K562 (cell line): ENCODE data around the gene CEBPA. TPM values are rescaled to one million over a fixed set of nuclear protein-coding genes. Genes with fewer than 3 reads are reported as not detected.

Experiments used
- ATAC-seq: fragments of 200-7000 bp; cut with Tn5 transposase; 3 replicates; pipeline ENCODE4 v1.9.1; 2020; ENCODE audit warnings: moderate library complexity
- BruUV-seq: library from RNA; stranded (reverse); fragments of 400-500 nt; replicated peaks from 2 replicates; lab custom pipeline; 2021; lab: Mats Ljungman, UMichigan
- CTCF ChIA-PET: fragments of 300-600 bp; formaldehyde crosslinking; extraction: SDS; loops from one replicate; lab custom pipeline; 2021; ENCODE audit warnings: low intra/inter-chr PET ratio; lab: Yijun Ruan, JAX
- POLR2A ChIA-PET: fragments of 300-600, 350-650 bp; sonication (Branson Sonifier 250); formaldehyde crosslinking; extraction: SDS; loops from one replicate; lab custom pipeline; 2021; ENCODE audit warnings: antibody characterized with exemption, inconsistent platforms; lab: Yijun Ruan, JAX
- DNase-seq, 4 experiments: peaks; one replicate each; pipeline versions ENCODE4 v3.0.0 to v3.0.0-alpha.2; 2011 to 2018; ENCODE audit warnings: low spot score in 3 of 4, mixed read lengths in 3 of 4; ENCODE audit errors: extremely low read depth in 1 of 4
- FAIRE-seq: peaks from 2 replicates; lab custom pipeline; 2011; peaks lifted over from hg19 to GRCh38; lab: Jason Lieb, UNC
- H2AFZ ChIP-seq: 2 replicates; pipeline ENCODE4 v1.6.0; 2011; ENCODE audit warnings: low read depth, low read length, control low read depth, inconsistent platforms
- H3K27ac ChIP-seq: fragments of 200-600 bp; 3 replicates; pipeline ENCODE4 v1.8.0; 2011; ENCODE audit warnings: low read depth, mild to moderate bottlenecking, control low read depth, inconsistent platforms, low read length, moderate library complexity, mixed read lengths; ENCODE audit errors: extremely low read depth
- H3K27me3 ChIP-seq, 2 experiments: fragments of 300-600 bp in 1 of 2; 2 replicates in 1 of 2; 3 replicates in 1 of 2; pipeline versions ENCODE4 v1.6.0 to v1.8.0; 2011; ENCODE audit warnings: inconsistent platforms in 2 of 2, low read length in 2 of 2, mild to moderate bottlenecking in 1 of 2, mixed read lengths in 1 of 2, moderate library complexity in 1 of 2; ENCODE audit not compliant: control insufficient read depth in 2 of 2, insufficient read depth in 2 of 2
- H3K36me3 ChIP-seq: fragments of 300-600 bp; 3 replicates; pipeline ENCODE4 v1.8.0; 2011; ENCODE audit warnings: mild to moderate bottlenecking, low read length, inconsistent platforms; ENCODE audit not compliant: control insufficient read depth, insufficient read depth
- H3K4me1 ChIP-seq, 2 experiments: fragments of 200-600 bp in 1 of 2; replicated peaks in 1 of 2; 2 replicates in 1 of 2; 3 replicates in 1 of 2; pipeline versions ENCODE4 v1.5.1 to v1.8.0; 2011; ENCODE audit warnings: inconsistent platforms in 2 of 2, low read length in 2 of 2, mild to moderate bottlenecking in 1 of 2, mixed read lengths in 1 of 2, moderate library complexity in 1 of 2; ENCODE audit not compliant: control insufficient read depth in 2 of 2, insufficient read depth in 2 of 2
- H3K4me2 ChIP-seq: 2 replicates; pipeline ENCODE4 v1.6.1; 2011; ENCODE audit warnings: low read length, control low read depth, inconsistent platforms, mixed read lengths; ENCODE audit not compliant: insufficient read depth
- H3K4me3 ChIP-seq: fragments of 200-600 bp; sonication (generic), shearing (Covaris generic); 2 replicates; pipeline ENCODE4 v1.5.1; 2016; ENCODE audit warnings: control low read depth, inconsistent platforms
- H3K79me2 ChIP-seq: fragments of 200-600 bp; 3 replicates; pipeline ENCODE4 v1.8.0; 2011; ENCODE audit warnings: low read length, inconsistent platforms; ENCODE audit not compliant: control insufficient read depth, insufficient read depth
- H3K9ac ChIP-seq, 2 experiments: 2 replicates each; pipeline versions ENCODE4 v1.6.0 to v1.6.1; 2011; ENCODE audit warnings: low read depth in 2 of 2, low read length in 2 of 2, control low read depth in 1 of 2, inconsistent platforms in 1 of 2, mild to moderate bottlenecking in 1 of 2, mixed read lengths in 1 of 2; ENCODE audit not compliant: insufficient read depth in 1 of 2
- H3K9me1 ChIP-seq: one replicate; pipeline ENCODE4 v1.6.0; 2011; ENCODE audit warnings: inconsistent platforms, mild to moderate bottlenecking, low read length, moderate library complexity; ENCODE audit not compliant: control insufficient read depth, insufficient read depth
- H3K9me3 ChIP-seq: replicated peaks from 2 replicates; pipeline ENCODE4 v1.5.1; 2011; ENCODE audit warnings: low read depth, low read length, inconsistent platforms; ENCODE audit not compliant: control insufficient read depth, insufficient read depth
- H4K20me1 ChIP-seq: replicated peaks from 2 replicates; pipeline ENCODE4 v1.6.1; 2011; ENCODE audit warnings: low read length, inconsistent platforms, mixed read lengths; ENCODE audit not compliant: control insufficient read depth, insufficient read depth
- CEBPG ChIP-seq, 3 experiments: fragments of 200-800 bp in 1 of 3; sonication (Bioruptor generic) in 1 of 3; sonication (generic) in 1 of 3; formaldehyde crosslinking in 1 of 3; IDR thresholded peaks in 2 of 3; conservative IDR thresholded peaks in 1 of 3; 2 replicates each; pipeline versions ENCODE4 v1.6.1 to v1.8.0; 2016 to 2022; ENCODE audit warnings: missing compliant biosample characterization in 2 of 3, missing genetic modification characterization in 2 of 3, mild to moderate bottlenecking in 1 of 3, missing genetic modification reagents in 1 of 3
- STAT5A ChIP-seq: IDR thresholded peaks from 2 replicates; pipeline ENCODE4 v1.6.1; 2012; ENCODE audit warnings: low read length, inconsistent platforms, borderline replicate concordance
- WGBS: fragments of 100-300 bp; shearing (Covaris generic); methylation state at CpG from one replicate; pipeline ENCODE4 v1.1.6; 2016; ENCODE audit warnings: low coverage, mixed read lengths; ENCODE audit not compliant: insufficient coverage; ENCODE audit errors: missing lambda C conversion rate; 5-methylcytosine and 5-hydroxymethylcytosine counted together
- in situ Hi-C: fragments of 300-500 bp; cut with MboI; formaldehyde crosslinking; loops from 4 replicates; pipeline ENCODE4 v1.15.0; 2018; ENCODE audit warnings: inconsistent platforms, mixed read lengths
- intact Hi-C: fragments of 100-400 bp; cut with micrococcal nuclease; formaldehyde crosslinking; loops from 2 replicates; pipeline ENCODE4 v1.14.2; 2022
- polyA plus RNA-seq, 8 experiments: library from polyadenylated mRNA; depleted of rRNA in 4 of 8; stranded (reverse) in 5 of 8; unstranded in 3 of 8; fragments of >200 nt; fragmentation: Nextera tagmentation in 2 of 8; fragmentation: Illumina TruSeq in 1 of 8; extraction: Ambion mirVana in 2 of 8; extraction: Trizol in 1 of 8; gene quantifications; 2 replicates each; pipeline versions ENCODE4 v1.2.1 to v1.2.3, GENCODE V29; 2011 to 2014; ENCODE audit warnings: inconsistent platforms in 1 of 8, missing spikeins in 1 of 8
- total RNA-seq, 7 experiments: library from RNA; depleted of rRNA in 6 of 7; stranded (reverse); fragments of >200 nt in 6 of 7; fragmentation: Illumina TruSeq in 2 of 7; extraction: Trizol in 2 of 7; gene quantifications; 2 replicates each; pipeline versions ENCODE4 v1.2.1 to v1.2.3, GENCODE V29; 2011 to 2021; ENCODE audit warnings: low replicate concordance in 1 of 7

Gene CEBPA
- total and polyA plus RNA-seq, 9 of the 15 experiments (the other 6 are each of a cell fraction or from before 2014, with no cell fraction given) = 0.03 to 0.59 (median 0.15) TPM; not detected in 2

DNA sequence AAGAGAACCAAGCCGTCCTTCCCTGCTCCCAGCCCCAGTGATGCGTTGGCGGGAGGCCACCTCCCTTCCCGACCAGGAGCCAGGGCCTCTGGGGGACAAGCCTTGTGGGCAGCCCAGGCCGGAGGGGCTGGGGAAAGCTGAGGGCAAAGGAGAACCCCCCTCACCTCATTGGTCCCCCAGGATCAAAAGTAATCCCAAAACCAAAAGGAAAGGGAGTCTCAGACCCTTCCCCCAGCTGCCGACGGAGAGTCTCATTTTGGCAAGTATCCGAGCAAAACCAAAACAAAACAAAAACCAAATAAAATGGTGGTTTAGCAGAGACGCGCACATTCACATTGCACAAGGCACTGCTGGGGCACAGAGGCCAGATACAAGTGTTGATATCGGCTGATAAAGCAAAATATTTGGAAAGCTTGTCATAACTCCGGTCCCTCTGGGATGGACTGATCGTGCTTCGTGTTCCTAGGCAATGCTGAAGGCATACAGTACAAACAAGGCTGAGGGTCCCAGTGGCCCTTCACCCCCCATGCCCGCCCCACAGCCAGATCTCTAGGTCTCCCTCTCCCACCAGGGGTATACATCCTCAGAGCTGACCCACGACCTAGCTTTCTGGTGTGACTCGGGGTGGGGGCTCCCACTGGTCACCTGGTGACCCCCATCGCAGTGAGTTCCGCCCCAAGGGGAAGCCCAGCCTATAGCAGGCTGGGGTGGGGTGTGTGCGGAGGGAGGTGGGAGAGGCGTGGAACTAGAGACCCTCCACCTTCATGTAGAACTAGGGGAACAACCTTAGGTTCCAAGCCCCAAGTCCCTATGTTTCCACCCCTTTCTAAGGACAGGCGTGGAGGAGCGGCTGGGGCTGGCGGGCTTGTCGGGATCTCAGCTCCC, 2.1 kb downstream of the CEBPA start:
- DNase-seq (no peak), FAIRE-seq (no peak), ATAC-seq (no peak)
- in situ Hi-C loops = no loop called here
- no peaks in the 10 kb centered on the region for H3K9me1 ChIP-seq
- TF ChIP-seq STAT5A (no peak), CEBPG (CRISPR knock-in tag; IDR thresholded peaks at IDR 0.05) (no peak), CEBPG (tag; conservative IDR thresholded peaks at IDR 0.05 in 1 of 2, IDR thresholded peaks at IDR 0.05 in 1 of 2) (peak; percentile 44 to 48; a peak in 3 of 4 replicates)
- H3K79me2 ChIP-seq = no peaks in the 10 kb centered on the region
- no peaks in the 10 kb centered on the region for H3K9me3 ChIP-seq
- ChIA-PET CTCF (no interaction called here), POLR2A (interaction anchor here (0.5 to 2.5 kb wide), 9 partner anchors 12 to 1068 kb away, joined by 3 to 14 read pairs (median 4); partner anchors contain the start of gene CEBPG)
- peaks cover 18% of the 10 kb centered on the region for H4K20me1 ChIP-seq
- no peak overlapping the region for H3K9ac ChIP-seq
- no TSS peak for BruUV-seq
- intact Hi-C loops = no loop called here
- H3K36me3 ChIP-seq = no peaks in the 10 kb centered on the region
- WGBS = 10% methylated on average over 19 of the region's 25 CpGs
- H3K27ac ChIP-seq = no peak overlapping the region
- no peak overlapping the region for H2AFZ ChIP-seq
- H3K27me3 ChIP-seq = peaks cover 10 to 62% of the 10 kb centered on the region in 2 experiments; a peak in 3 of 5 replicates
- no peak overlapping the region for H3K4me2 ChIP-seq
- peaks cover 6 to 40% of the 10 kb centered on the region in 2 experiments; a peak in 3 of 5 replicates for H3K4me1 ChIP-seq
- no peak overlapping the region for H3K4me3 ChIP-seq
